DMS153 treated with DMSO at 0.1 percent for 48 hours (cell line): ENCODE measurements around the gene OTUD5.
A peak's percentile ranks its signal among the peaks of the same experiment; 100 is the strongest.

ENCODE experiments used
- DNase-seq: peaks from one replicate; lab custom pipeline; 2025; ENCODE audit not compliant: unreplicated experiment; lab: John Stamatoyannopoulos, UW

The OTUD5 gene

GRCh38 chrX:48937054-48937907, 20.1 kb downstream of the OTUD5 start:
- DNase-seq = no peak

DNA sequence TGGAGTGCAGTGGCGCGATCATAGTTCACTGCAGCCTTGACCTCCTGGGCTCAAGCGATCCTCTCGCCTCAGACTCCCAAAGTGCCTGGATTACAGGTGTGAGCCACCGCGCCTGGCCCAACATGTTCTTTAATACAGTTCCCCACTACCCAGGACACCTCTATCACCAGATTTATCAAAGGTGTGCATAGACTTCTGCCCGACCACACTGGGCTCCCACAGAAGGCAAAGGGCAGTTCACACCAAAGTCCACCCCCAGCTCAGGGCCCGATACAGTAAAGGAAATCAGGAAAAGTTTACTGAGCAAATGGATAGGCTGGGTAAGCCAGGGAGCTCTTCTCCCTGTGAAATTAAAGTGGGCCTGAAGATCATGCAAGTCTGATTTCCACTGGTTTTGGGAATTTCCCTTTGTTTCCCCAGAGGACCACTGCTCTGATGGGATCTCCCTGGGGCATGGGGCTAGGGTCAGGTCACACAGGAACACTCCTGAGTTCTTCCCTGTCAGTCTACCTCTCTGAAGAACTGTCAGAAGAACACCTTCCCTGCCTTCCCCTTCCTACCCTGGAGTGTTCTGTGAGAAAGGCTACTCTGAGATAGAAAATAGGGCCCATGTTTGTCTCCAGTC, 20.9 kb downstream of the OTUD5 start:
- DNase-seq = no peak

DNA sequence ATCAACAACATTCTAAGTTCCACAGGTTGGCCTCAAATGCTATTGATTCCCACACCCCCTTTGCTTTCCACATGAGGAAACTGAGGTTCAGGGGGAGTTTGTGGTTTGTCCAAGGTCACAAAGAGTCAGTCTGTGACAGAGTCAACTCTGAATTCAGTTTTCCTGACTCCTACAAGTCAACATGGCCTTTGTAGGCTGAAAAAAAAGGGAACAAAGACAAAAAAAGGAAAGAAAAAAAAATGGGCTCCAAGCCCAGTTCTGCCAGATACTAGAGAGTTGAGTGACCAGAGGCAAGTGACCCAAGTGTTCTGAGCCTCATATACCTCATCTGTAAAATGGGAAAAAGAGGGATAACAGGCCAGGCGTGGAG, 22.1 kb downstream of the OTUD5 start:
- DNase-seq = no peak

GRCh38 chrX:48934581-48935300, 22.7 kb downstream of the OTUD5 start:
- no peak for DNase-seq

- no peak for DNase-seq
These were observed 23.6 kb downstream of the OTUD5 start for GRCh38 chrX:48933757-48934156.

DNA sequence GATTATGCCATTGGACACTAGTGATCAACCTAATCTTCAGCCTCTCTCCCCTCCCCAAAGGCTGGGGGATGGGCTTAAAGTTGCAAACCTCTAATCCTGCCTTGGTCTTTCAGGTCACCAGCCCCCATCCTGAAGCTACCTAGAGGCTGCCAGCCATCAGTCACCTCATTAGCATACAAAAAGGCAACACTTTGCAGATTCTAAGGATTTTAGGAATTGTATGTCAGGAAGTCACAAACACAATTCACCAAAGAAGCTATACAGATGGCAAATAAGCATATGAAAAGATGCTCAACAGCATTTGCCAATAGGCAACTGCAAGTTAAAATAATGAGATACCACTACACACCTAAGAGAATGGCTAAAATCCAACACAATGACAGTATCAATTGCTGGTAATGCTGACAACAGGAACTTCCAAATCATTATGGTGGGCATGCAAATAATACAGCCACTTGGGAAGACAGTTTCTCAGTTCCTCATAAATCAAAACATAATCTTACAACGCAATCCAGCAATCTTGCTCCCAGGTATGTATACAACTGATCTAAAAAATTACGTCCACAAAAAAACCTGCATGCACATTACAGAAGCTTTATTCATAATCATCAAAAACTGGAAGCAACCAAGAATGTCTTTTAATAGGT, 29.5 kb downstream of the OTUD5 start:
- DNase-seq = no peak

DNA sequence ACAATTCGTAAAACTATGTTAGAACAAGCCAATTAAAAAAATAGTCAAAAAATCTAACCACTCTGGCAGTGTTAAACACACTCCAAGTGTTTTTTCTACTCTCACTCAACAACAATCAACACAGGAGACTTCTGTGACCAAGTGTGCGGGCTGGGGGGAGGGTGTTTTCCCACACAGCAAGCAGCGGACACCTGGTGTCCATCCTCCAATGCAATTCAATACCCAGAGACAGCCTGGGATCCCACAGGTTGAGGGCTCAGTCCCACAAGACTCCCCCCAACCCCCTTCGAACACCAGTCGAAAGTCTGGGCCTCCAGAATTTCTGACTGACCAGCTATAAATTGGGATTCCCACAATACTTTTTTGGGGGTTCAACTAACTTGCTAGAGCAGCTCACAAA, 30.3 kb downstream of the OTUD5 start:
- no peak for DNase-seq

GRCh38 chrX:48924270-48924669, 33.1 kb downstream of the OTUD5 start:
- no peak for DNase-seq

DNA sequence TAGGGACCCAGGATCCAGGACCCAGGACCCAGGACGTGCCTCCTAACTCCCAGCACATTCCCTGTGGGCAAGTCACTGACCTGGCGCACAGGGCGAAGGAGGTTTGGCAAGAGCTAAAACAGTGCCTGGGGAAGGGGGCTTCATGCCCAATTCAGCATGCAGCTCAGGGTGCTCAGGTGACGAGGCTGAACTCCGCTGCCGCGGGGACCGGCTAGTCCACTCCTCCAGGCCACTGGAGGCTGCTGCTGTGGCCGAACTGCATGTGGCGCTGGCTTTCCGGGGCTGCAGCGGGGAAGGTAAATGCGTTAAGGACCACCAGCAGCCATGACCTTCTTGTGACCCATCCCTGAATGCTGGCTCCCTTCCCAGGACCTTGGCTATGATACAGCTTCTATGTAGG, 33.6 kb downstream of the OTUD5 start:
- DNase-seq = no peak

GRCh38 chrX:48920718-48921104, 36.7 kb downstream of the OTUD5 start:
- DNase-seq = no peak

GRCh38 chrX:48919947-48920717, 37.3 kb downstream of the OTUD5 start:
- DNase-seq = no peak

GRCh38 chrX:48919360-48919841, 38.0 kb downstream of the OTUD5 start:
- no peak for DNase-seq

- peak; percentile 80 for DNase-seq
These were observed 38.6 kb downstream of the OTUD5 start, which contains the start of gene PIM2 for GRCh38 chrX:48918643-48919340. Gene PIM2, minus strand, starts transcription at chrX:48919024. Its CDS starts 190 bp downstream, at chrX:48918834.

DNA sequence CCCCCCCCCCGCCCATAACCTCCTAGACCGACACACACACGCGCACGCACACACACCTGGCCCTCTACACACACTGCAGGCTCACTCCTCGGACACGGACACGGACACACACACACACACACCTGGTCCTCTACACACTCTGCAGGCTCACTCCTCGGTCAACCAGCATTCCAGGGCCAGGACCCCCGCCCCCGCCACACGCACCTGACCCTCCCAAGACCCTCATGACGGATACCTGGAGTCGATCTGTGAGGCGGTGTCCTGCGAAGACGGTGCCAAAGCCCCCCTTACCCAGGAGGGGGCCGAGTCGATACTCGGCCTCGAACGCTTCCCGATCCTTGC, 39.1 kb downstream of the OTUD5 start:
- DNase-seq = peak; percentile 6

DNA sequence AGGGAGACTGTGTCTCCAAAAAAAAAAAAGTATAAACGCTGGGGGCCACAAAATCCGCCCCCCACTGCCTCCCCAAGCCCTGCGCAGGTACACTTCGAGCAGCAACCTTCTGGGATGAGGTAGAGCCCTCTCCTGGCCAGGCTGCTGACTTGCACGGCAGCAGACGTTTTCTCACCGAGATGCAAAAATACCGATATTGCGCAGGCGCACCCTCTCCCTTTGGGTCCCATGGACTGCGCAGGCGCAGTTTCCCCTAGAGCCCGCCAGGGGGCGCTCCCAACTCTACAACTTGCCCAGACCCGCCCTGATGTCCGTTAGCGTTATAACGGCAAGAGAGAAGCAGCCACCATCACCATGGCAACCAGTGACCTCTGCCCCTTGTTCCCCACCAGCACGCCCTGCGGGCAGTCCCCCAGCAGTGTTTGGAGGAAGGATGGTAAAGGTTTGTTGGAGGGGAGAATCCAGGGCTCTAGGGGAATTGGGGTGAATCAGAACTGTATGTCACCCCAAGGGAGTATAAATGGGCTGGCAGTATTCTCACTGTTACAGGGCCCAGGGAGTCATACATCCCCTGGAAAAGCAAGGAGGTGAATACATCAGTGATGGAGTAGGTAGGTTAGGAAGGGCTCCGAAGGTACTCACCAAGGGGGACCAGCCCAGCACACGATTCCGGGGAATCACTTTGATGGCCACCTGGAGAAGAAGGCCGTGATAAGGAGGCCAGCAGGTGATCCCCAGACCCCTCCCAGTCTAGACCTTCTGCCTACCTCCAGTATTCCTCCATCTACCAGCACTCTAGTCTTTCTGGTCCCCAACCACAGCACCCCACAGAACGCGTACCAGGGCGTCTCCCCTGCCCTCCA, 40.0 kb downstream of the OTUD5 start:
- DNase-seq = peak; percentile 55

DNA sequence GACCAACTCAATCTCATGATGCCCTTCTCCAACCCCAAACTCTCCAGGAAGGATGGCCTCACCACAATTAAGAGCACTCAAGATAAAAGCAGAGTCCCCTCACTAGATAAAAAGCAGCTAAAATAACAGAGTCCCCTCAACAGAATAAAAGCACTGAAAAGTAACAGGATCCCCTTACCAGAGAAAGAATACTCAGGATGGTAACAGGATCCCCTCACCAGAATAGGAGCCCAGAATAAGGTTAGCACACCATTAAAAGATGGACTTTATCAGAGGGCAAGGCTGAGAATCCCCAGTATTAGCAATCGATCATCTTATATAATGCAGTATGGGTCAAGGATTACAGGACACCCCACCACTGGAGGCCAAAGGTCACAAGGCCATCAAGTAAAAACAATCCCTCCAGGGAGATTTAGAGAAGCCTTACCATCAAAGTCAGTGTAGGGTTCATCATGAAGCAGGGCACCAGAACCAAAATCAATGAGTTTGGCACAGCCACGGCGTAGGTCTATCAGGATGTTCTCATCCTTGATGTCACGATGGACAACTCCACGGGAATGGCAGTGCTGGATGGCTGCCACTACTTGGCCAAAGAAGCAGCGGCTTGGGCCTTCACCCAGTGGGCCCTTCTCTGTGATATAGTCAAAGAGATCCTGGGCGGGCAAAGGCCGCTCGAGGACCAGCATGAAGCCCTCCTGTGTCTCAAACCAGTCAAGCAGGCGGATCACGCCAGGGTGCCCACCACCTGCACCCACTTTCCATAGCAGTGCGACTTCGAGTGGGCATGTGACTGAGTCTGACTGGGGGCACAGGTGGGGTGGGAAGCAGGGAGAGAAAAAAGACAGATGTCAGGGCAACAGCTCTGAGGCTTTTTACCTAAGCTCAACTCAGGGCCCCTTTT, 42.6 kb downstream of the OTUD5 start:
- no peak for DNase-seq

GRCh38 chrX:48913605-48914366, 43.6 kb downstream of the OTUD5 start:
- DNase-seq = no peak
